HepG2 (cell line): ENCODE results near the gene PROX2. TPM values are rescaled to one million over a fixed set of nuclear protein-coding genes. Genes with fewer than 3 reads are reported as not detected.
A peak's percentile ranks its signal among the peaks of the same experiment; 100 is the strongest.

ENCODE experiments used
- ATF6 ChIP-seq: sonication (generic); formaldehyde crosslinking; conservative IDR thresholded peaks from 2 replicates; pipeline ENCODE4 v1.4.0; 2020; ENCODE audit warnings: missing genetic modification reagents
- ATM ChIP-seq: fragments of 450-650 bp; IDR thresholded peaks from 2 replicates; pipeline ENCODE4 v1.7.1; 2017; ENCODE audit warnings: mild to moderate bottlenecking, borderline replicate concordance
- BRD4 ChIP-seq: sonication (generic); formaldehyde crosslinking; IDR thresholded peaks from 2 replicates; pipeline ENCODE4 v1.4.0; 2020; ENCODE audit warnings: missing genetic modification reagents
- DMAP1 ChIP-seq: IDR thresholded peaks from 2 replicates; pipeline ENCODE4 v1.6.1; 2016
- EZH2 ChIP-seq: conservative IDR thresholded peaks from 2 replicates; pipeline ENCODE4 v1.6.1; 2012; ENCODE audit warnings: mild to moderate bottlenecking, low read depth, low read length, moderate library complexity
- HIC2 ChIP-seq: sonication (generic); formaldehyde crosslinking; IDR thresholded peaks from 2 replicates; pipeline ENCODE4 v1.9.0; 2022; ENCODE audit warnings: low read depth, missing genetic modification reagents
- HNRNPUL1 ChIP-seq: fragments of 200-400 bp; formaldehyde crosslinking; IDR thresholded peaks from 2 replicates; pipeline ENCODE4 v1.6.1; 2017; ENCODE audit warnings: low read depth, mild to moderate bottlenecking, low read length, moderate library complexity
- IRF1 ChIP-seq: sonication (generic); formaldehyde crosslinking; IDR thresholded peaks from 2 replicates; pipeline ENCODE4 v1.4.0; 2020; ENCODE audit warnings: low read depth, mild to moderate bottlenecking, missing genetic modification reagents
- JUN ChIP-seq: sonication (generic); formaldehyde crosslinking; IDR thresholded peaks from 2 replicates; pipeline ENCODE4 v1.4.0; 2020; ENCODE audit warnings: mild to moderate bottlenecking, missing genetic modification reagents
- KMT2B ChIP-seq: IDR thresholded peaks from 2 replicates; pipeline ENCODE4 v1.6.1; 2016; ENCODE audit warnings: missing genetic modification reagents, missing compliant biosample characterization
- MZF1 ChIP-seq: sonication (generic); formaldehyde crosslinking; IDR thresholded peaks from 2 replicates; pipeline ENCODE4 v1.8.1; 2023; ENCODE audit warnings: mild to moderate bottlenecking, missing genetic modification reagents, borderline replicate concordance
- SNAPC5 ChIP-seq: sonication (generic); formaldehyde crosslinking; IDR thresholded peaks from 2 replicates; pipeline ENCODE4 v1.8.1; 2023; ENCODE audit warnings: mild to moderate bottlenecking, missing genetic modification reagents, borderline replicate concordance
- ZBTB3 ChIP-seq: sonication (generic); formaldehyde crosslinking; IDR thresholded peaks from 2 replicates; pipeline ENCODE4 v1.4.0; 2020; ENCODE audit warnings: low read depth, mild to moderate bottlenecking, moderate library complexity, missing genetic modification reagents, borderline replicate concordance
- ZBTB49 ChIP-seq: sonication (generic); formaldehyde crosslinking; IDR thresholded peaks from 2 replicates; pipeline ENCODE4 v1.4.0; 2020; ENCODE audit warnings: missing genetic modification reagents, borderline replicate concordance
- ZGPAT ChIP-seq: IDR thresholded peaks from 2 replicates; pipeline ENCODE4 v1.6.1; 2016; ENCODE audit warnings: mild to moderate bottlenecking
- ZNF430 ChIP-seq: sonication (generic); formaldehyde crosslinking; IDR thresholded peaks from 2 replicates; pipeline ENCODE4 v1.9.0; 2021; ENCODE audit warnings: mild to moderate bottlenecking, missing genetic modification reagents
- ZNF543 ChIP-seq: sonication (generic); formaldehyde crosslinking; IDR thresholded peaks from 2 replicates; pipeline ENCODE4 v1.4.0; 2020; ENCODE audit warnings: mild to moderate bottlenecking, missing genetic modification reagents
- ZNF704 ChIP-seq: sonication (generic); formaldehyde crosslinking; IDR thresholded peaks from 2 replicates; pipeline ENCODE4 v1.8.1; 2023; ENCODE audit warnings: mild to moderate bottlenecking, inconsistent platforms, moderate library complexity, missing genetic modification reagents, borderline replicate concordance
- ZNF766 ChIP-seq: sonication (generic); formaldehyde crosslinking; IDR thresholded peaks from 2 replicates; pipeline ENCODE4 v1.5.0; 2020; ENCODE audit warnings: missing genetic modification reagents, borderline replicate concordance
- ZNF781 ChIP-seq: sonication (generic); formaldehyde crosslinking; IDR thresholded peaks from 2 replicates; pipeline ENCODE4 v1.5.1; 2020; ENCODE audit warnings: borderline replicate concordance, mild to moderate bottlenecking, missing genetic modification reagents; ENCODE audit errors: not compliant biosample characterization
- ZSCAN12 ChIP-seq: sonication (generic); formaldehyde crosslinking; IDR thresholded peaks from 2 replicates; pipeline ENCODE4 v1.9.0; 2021; ENCODE audit warnings: mild to moderate bottlenecking, missing genetic modification reagents
- polyA plus RNA-seq, 8 experiments: library from polyadenylated mRNA; depleted of rRNA in 3 of 8; stranded (reverse) in 7 of 8; unstranded in 1 of 8; fragments of >200 nt; fragmentation: Illumina TruSeq in 4 of 8; extraction: Trizol in 4 of 8; gene quantifications; 2 replicates each; pipeline versions ENCODE4 v1.2.1 to v1.2.3, GENCODE V29; 2011 to 2016; ENCODE audit warnings: low read depth in 4 of 8, missing spikeins in 1 of 8, mixed read lengths in 1 of 8; ENCODE audit not compliant: insufficient read depth in 1 of 8
- total RNA-seq, 5 experiments: library from RNA; depleted of rRNA; stranded (reverse); fragments of >200 nt; fragmentation: Illumina TruSeq; extraction: Trizol; gene quantifications; 2 replicates each; pipeline ENCODE4 v1.2.3, GENCODE V29; 2016; ENCODE audit warnings: low read depth in 1 of 5

Gene PROX2
- total and polyA plus RNA-seq, 2 of the 13 experiments (the other 11 are each of a cell fraction or from before 2014, with no cell fraction given) = not detected

GRCh38 chr14:74898694-74899093 lies 22.7 kb upstream of the PROX2 start (continued):
- TF ChIP-seq HIC2 (CRISPR knock-in tag) (no peak), ZGPAT (peak; percentile 88), ATM (no peak), ZBTB49 (CRISPR knock-in tag) (no peak), KMT2B (CRISPR knock-in tag) (no peak), ZBTB3 (no peak), ZNF766 (CRISPR knock-in tag) (0 out of 2 replicates have a peak, but pooled peaks have one; percentile 45), BRD4 (no peak), ZNF430 (CRISPR knock-in tag) (peak; percentile 87; the same call in 1 of the 2 replicates), ATF6 (CRISPR knock-in tag) (no peak), HNRNPUL1 (no peak), EZH2 (no peak), JUN (CRISPR knock-in tag) (no peak), ZNF781 (CRISPR knock-in tag) (no peak), SNAPC5 (no peak), MZF1 (CRISPR knock-in tag) (no peak), DMAP1 (CRISPR knock-in tag) (peak; percentile 76), ZNF704 (CRISPR knock-in tag) (no peak), ZSCAN12 (CRISPR knock-in tag) (no peak), ZNF543 (CRISPR knock-in tag) (0 out of 2 replicates have a peak, but pooled peaks have one; percentile 43), IRF1 (CRISPR knock-in tag) (no peak)
